GM18861 (cell line): ENCODE data around the gene TBC1D30.
A peak's percentile ranks its signal among the peaks of the same experiment; 100 is the strongest.

Source experiments
- ATAC-seq: cut with Tn5 transposase; IDR thresholded peaks from one replicate; pipeline ENCODE4 v1.9.1; 2021; ENCODE audit not compliant: unreplicated experiment

TBC1D30 gene

GRCh38 chr12:64858882-64859605 is 34.6 kb downstream of the TBC1D30 start:
- no peak for ATAC-seq

DNA sequence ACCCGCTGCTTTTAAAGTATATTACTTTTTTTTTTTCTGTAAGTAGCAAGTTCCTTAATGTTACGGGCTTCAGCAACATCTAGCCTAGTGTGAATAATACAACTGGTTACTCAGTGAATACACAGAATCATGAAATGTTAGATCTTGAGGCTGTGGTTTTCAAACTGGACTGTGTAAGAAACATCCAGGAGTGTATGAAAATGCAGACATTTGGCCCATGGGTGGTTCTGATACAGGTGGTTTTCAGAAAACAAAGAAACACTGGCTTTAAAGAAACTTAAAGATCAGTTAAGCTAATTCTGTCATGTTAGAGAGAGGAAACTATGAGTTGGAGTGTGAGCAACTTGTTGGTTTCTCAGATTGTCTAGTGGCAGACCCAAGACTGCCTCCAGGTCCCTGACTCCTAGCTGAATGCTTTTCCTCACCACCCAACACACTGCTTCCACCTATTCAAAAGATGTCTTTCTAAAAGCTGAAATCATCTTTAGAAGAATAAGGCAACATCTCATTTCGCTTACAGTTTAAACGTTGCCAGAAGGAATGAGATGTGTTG is 36.1 kb downstream of the TBC1D30 start:
- no peak for ATAC-seq

DNA sequence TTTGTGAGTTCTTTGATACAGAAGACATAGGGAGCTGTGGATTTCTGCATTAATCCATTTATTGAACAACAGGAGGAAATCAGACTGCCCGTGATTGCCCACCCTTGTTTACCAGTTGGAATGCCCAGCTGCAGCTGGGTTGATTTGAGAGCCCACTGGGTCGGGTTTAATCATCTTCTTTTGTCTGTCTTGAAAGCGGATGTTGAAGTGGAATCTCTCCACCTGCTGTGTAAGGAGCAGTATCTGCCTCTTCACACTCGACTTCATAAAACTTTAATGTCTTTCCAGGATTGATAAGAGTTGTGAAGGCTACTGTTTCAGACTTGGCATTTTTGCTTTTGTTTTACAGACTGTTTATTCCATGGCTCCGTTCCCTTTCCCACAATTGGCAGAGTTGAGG is 39.9 kb downstream of the TBC1D30 start:
- ATAC-seq = no peak

DNA sequence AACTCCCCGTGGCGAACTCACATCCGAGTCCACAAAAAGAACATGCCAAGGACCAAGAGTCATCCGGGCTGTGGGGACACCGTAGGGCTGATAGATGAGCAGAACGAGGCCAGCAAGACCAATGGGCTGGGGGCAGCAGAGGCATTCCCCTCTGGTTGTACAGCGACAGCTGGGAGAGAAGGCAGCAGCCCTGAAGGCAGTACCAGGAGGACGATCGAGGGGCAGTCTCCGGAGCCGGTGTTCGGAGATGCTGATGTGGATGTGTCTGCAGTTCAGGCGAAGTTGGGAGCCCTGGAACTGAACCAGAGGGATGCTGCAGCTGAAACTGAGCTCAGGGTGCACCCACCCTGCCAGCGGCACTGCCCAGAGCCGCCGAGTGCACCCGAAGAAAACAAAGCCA is 50.7 kb downstream of the TBC1D30 start:
- no peak for ATAC-seq

GRCh38 chr12:64876388-64877071 is 52.1 kb downstream of the TBC1D30 start:
- no peak for ATAC-seq

DNA sequence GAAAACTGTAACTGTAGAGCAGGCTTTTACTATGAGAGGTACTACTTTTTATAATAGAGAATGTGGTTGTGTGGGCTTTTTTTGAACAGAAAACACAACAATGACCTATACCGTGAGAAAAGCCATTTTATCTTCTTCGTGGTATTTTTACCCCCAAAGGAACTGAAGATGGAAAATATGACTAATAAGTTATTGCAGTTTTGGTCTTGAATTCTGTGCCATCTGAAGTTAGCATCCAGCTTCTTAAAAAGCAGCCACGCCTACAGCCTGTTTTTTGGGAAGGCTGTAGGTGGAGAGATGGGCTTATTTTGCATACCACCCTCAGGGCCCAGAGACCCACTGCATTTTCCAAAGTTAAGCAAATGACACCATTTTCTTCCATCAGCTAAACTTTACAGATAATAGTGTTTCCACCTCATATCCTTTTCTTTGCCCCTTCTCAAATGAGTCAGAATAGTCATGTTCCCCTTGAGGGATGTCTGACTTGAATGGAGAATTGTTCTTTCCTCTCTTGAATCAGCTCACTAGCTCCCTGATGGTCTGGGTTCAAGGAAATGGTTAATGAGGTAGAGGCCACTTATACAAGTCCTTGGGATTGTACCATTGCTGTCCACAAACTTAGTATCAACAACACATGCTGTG is 53.0 kb downstream of the TBC1D30 start:
- peak; percentile 75 for ATAC-seq

- no peak for ATAC-seq
Observed at GRCh38 chr12:64882687-64883086, 58.2 kb downstream of the TBC1D30 start.

- ATAC-seq = no peak
Observed at GRCh38 chr12:64883264-64884163, 59.1 kb downstream of the TBC1D30 start.

- ATAC-seq = no peak
Observed at GRCh38 chr12:64884164-64884542, 59.7 kb downstream of the TBC1D30 start.

GRCh38 chr12:64884728-64885127 is 60.3 kb downstream of the TBC1D30 start:
- ATAC-seq = no peak

- ATAC-seq = no peak
Observed at GRCh38 chr12:64889434-64890216, 65.2 kb downstream of the TBC1D30 start.

- ATAC-seq = peak; percentile 65
Observed at GRCh38 chr12:64890873-64891468, 66.5 kb downstream of the TBC1D30 start.

DNA sequence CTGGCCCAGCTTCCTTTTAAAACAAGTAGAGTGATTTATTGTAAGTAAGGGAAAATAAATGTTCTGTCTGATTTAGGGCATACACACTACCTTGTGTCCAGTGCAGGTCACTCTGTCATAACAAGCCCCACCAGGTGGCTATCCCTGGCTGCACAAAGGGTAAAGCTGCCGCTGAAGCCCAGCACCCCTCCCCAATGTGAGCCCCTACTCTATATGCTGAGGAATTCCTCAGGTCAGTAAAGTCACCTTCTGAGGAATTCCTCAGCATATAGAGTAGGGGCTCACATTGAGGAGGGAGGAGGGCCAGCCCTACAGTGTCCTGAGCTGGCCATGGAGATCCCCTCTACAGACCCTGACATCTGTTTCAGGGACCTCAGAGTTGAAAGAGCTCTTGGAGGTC is 67.2 kb downstream of the TBC1D30 start:
- ATAC-seq = no peak

- no peak for ATAC-seq
Observed at GRCh38 chr12:64892561-64892960, 68.1 kb downstream of the TBC1D30 start.

- ATAC-seq = no peak
Observed at GRCh38 chr12:64893961-64894360, 69.5 kb downstream of the TBC1D30 start.

GRCh38 chr12:64894827-64895475 is 70.5 kb downstream of the TBC1D30 start:
- ATAC-seq = no peak

- ATAC-seq = no peak
Observed at GRCh38 chr12:64895526-64895925, 71.1 kb downstream of the TBC1D30 start.

GRCh38 chr12:64900540-64900939 is 76.1 kb downstream of the TBC1D30 start:
- ATAC-seq = no peak

DNA sequence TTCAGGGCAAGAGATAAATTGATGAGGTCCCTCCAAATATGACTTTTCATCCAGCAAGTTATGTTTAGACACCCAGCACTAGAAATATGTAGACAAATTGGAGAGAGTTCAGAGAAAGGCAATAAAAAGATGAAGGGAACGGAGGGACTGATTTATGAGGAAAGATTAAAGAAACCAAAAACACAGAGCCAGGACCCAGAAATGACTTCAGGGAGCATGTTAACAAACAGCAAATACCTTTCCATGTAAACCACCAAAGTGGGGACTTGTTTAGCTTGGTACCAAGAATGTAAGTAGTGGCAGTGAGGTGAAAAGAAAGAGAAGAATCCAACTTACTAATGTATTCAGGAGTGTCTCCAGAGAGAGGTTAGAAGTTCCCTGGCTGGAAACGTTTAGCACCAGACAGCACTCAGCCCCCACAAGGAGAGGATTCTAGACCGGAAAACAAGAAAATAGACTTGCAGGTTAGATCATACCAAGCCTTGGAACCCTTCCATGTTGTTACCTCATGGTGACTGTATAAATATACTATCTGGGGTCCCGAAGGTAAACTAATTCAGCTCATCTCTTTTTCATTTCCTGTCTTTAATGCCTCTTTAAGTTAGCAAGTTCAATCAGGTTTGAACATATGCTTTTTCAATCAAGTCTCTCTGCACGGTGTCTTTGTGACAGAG is 79.2 kb downstream of the TBC1D30 start:
- ATAC-seq = no peak
